Esophagus squamous epithelium (tissue), 4 donors: ENCODE measurements around the gene SYT1.

ENCODE experiments used
- POLR2A ChIP-seq, 4 donors: fragments of 450-650 bp; IDR thresholded peaks; one replicate each; pipeline ENCODE4 v1.6.1; 2017; ENCODE audit warnings: antibody characterized with exemption in 4 of 4, mild to moderate bottlenecking in 4 of 4, moderate library complexity in 3 of 4
- TF ChIP-seq, protein P1 (sequence below), 6 experiments: fragments of 450-650 bp in 4 of 6; fragments of 200-600 bp in 2 of 6; sonication (generic) in 2 of 6; IDR thresholded peaks; one replicate each; pipeline ENCODE4 v1.5.1; 2016 to 2019; ENCODE audit warnings: antibody characterized with exemption in 6 of 6, mild to moderate bottlenecking in 4 of 6, moderate library complexity in 4 of 6

DNA sequence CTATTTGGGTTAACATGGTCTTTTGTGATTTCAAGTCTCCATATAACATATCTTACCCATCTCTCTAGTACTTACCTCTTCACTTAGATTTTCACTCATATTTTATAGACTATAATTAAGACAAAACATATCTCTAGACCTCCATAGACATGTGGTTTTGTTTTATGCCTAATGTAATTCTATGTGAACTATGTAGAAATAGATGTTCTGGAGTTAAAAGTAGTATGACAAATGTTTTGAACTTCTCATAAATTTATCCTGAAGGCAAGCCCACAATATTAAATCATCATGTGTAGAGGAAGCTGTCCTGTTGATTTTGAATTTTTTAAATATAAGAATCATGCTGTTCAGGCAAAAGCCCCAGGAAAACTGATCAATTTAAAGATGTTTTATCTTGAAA, 169.2 kb downstream of the SYT1 start:
- TF ChIP-seq, protein P1, sequence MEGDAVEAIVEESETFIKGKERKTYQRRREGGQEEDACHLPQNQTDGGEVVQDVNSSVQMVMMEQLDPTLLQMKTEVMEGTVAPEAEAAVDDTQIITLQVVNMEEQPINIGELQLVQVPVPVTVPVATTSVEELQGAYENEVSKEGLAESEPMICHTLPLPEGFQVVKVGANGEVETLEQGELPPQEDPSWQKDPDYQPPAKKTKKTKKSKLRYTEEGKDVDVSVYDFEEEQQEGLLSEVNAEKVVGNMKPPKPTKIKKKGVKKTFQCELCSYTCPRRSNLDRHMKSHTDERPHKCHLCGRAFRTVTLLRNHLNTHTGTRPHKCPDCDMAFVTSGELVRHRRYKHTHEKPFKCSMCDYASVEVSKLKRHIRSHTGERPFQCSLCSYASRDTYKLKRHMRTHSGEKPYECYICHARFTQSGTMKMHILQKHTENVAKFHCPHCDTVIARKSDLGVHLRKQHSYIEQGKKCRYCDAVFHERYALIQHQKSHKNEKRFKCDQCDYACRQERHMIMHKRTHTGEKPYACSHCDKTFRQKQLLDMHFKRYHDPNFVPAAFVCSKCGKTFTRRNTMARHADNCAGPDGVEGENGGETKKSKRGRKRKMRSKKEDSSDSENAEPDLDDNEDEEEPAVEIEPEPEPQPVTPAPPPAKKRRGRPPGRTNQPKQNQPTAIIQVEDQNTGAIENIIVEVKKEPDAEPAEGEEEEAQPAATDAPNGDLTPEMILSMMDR (IDR thresholded peaks at IDR 0.05), result no peak
- TF ChIP-seq POLR2A (IDR thresholded peaks at IDR 0.05), result no peak
